ENCODE data around the gene TRPV4. TPM values are rescaled to one million over a fixed set of nuclear protein-coding genes. Genes with fewer than 3 reads are reported as not detected.

TRPV4 gene
- total RNA-seq, 1 experiment from 2014 or later, result 3.1 TPM

GRCh38 chr12:109795023-109795422 lies 38.2 kb downstream of the TRPV4 start:
- Histone ChIP-seq H3K4me1 (replicated peaks; ENCODE audit: insufficient read depth) (peaks cover 9% of the 10 kb centered on the region), H3K79me2 (ENCODE audit: low read depth) (no peaks in the 10 kb centered on the region), H2AFZ (no peak overlapping the region), H3K36me3 (ENCODE audit: low read depth) (no peaks in the 10 kb centered on the region), H3K27me3 (ENCODE audit: insufficient read depth, low read depth) (no peaks in the 10 kb centered on the region), H3F3A (ENCODE audit: insufficient read depth, low read depth) (peaks cover 11% of the 10 kb centered on the region), H3K9me3 (ENCODE audit: insufficient read depth, low read depth) (no peaks in the 10 kb centered on the region), H4K20me1 (ENCODE audit: insufficient read depth) (no peaks in the 10 kb centered on the region), H3K27ac (no peak overlapping the region), H3K9me2 (ENCODE audit: insufficient read depth) (no peaks in the 10 kb centered on the region), H3K4me2 (peak overlapping the region; percentile 26), H3K4me3 (no peak overlapping the region)
- intact Hi-C loops (cut with micrococcal nuclease; ENCODE audit: unreplicated experiment), result no loop called here
- POLR2A ChIA-PET (ENCODE audit: unreplicated experiment), result no interaction called here
- peak in 1 of 2 experiments; percentile 55 for DNase-seq
- TF ChIP-seq, protein P1, sequence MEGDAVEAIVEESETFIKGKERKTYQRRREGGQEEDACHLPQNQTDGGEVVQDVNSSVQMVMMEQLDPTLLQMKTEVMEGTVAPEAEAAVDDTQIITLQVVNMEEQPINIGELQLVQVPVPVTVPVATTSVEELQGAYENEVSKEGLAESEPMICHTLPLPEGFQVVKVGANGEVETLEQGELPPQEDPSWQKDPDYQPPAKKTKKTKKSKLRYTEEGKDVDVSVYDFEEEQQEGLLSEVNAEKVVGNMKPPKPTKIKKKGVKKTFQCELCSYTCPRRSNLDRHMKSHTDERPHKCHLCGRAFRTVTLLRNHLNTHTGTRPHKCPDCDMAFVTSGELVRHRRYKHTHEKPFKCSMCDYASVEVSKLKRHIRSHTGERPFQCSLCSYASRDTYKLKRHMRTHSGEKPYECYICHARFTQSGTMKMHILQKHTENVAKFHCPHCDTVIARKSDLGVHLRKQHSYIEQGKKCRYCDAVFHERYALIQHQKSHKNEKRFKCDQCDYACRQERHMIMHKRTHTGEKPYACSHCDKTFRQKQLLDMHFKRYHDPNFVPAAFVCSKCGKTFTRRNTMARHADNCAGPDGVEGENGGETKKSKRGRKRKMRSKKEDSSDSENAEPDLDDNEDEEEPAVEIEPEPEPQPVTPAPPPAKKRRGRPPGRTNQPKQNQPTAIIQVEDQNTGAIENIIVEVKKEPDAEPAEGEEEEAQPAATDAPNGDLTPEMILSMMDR (conservative IDR thresholded peaks at IDR 0.05), result no peak
- no peak for TF ChIP-seq EZH2 (IDR thresholded peaks at IDR 0.05; ENCODE audit: low read depth)
- CTCF ChIA-PET, result no interaction called here
- no TSS peak for BruUV-seq (replicated peaks)

GRCh38 chr12:109793826-109794501 lies 39.2 kb downstream of the TRPV4 start:
- Histone ChIP-seq H3K27me3 (ENCODE audit: insufficient read depth, low read depth) (no peaks in the 10 kb centered on the region), H3K4me2 (no peak overlapping the region)
- CTCF ChIA-PET, result no interaction called here

GRCh38 chr12:109793411-109793810 lies 39.8 kb downstream of the TRPV4 start:
- Histone ChIP-seq H4K20me1 (ENCODE audit: insufficient read depth) (no peaks in the 10 kb centered on the region), H3K4me1 (replicated peaks; ENCODE audit: insufficient read depth) (peaks cover 9% of the 10 kb centered on the region), H2AFZ (no peak overlapping the region), H3K4me2 (no peak overlapping the region), H3K4me3 (no peak overlapping the region), H3K9me2 (ENCODE audit: insufficient read depth) (no peaks in the 10 kb centered on the region), H3K9me3 (ENCODE audit: insufficient read depth, low read depth) (no peaks in the 10 kb centered on the region), H3F3A (ENCODE audit: insufficient read depth, low read depth) (peaks cover 11% of the 10 kb centered on the region), H3K27me3 (ENCODE audit: insufficient read depth, low read depth) (no peaks in the 10 kb centered on the region), H3K36me3 (ENCODE audit: low read depth) (no peaks in the 10 kb centered on the region), H3K79me2 (ENCODE audit: low read depth) (no peaks in the 10 kb centered on the region), H3K27ac (no peak overlapping the region)
- ChIA-PET POLR2A (ENCODE audit: unreplicated experiment) (no interaction called here), CTCF (no interaction called here)
- intact Hi-C loops (cut with micrococcal nuclease; ENCODE audit: unreplicated experiment), result no loop called here
- TF ChIP-seq, protein P1 (conservative IDR thresholded peaks at IDR 0.05), result no peak
- TF ChIP-seq EZH2 (IDR thresholded peaks at IDR 0.05; ENCODE audit: low read depth), result no peak
- DNase-seq, result no peak
- BruUV-seq (replicated peaks), result no TSS peak

More at GRCh38 chr12:109793826-109794501, 39.2 kb downstream of the TRPV4 start:
- POLR2A ChIA-PET (ENCODE audit: unreplicated experiment), result no interaction called here
- intact Hi-C loops (cut with micrococcal nuclease; ENCODE audit: unreplicated experiment), result no loop called here
- no peak overlapping the region for H3K27ac ChIP-seq
- no peak overlapping the region for H3K4me3 ChIP-seq
- H3K36me3 ChIP-seq (ENCODE audit: low read depth), result no peaks in the 10 kb centered on the region
- no peak overlapping the region for H2AFZ ChIP-seq
- BruUV-seq (replicated peaks), result no TSS peak
- H3K9me3 ChIP-seq (ENCODE audit: insufficient read depth, low read depth), result no peaks in the 10 kb centered on the region
- no peaks in the 10 kb centered on the region for H3K79me2 ChIP-seq (ENCODE audit: low read depth)
- no peaks in the 10 kb centered on the region for H3K9me2 ChIP-seq (ENCODE audit: insufficient read depth)
- peaks cover 9% of the 10 kb centered on the region for H3K4me1 ChIP-seq (replicated peaks; ENCODE audit: insufficient read depth)
- TF ChIP-seq EZH2 (IDR thresholded peaks at IDR 0.05; ENCODE audit: low read depth), result no peak
- TF ChIP-seq, protein P1 (conservative IDR thresholded peaks at IDR 0.05), result no peak
- H3F3A ChIP-seq (ENCODE audit: insufficient read depth, low read depth), result peaks cover 11% of the 10 kb centered on the region
- H4K20me1 ChIP-seq (ENCODE audit: insufficient read depth), result no peaks in the 10 kb centered on the region
- no peak for DNase-seq

Measured in PC-9 (cell line).